ENCODE data around the gene FAM53B. TPM values are rescaled to one million over a fixed set of nuclear protein-coding genes. Genes with fewer than 3 reads are reported as not detected.

FAM53B gene
- total RNA-seq, 2 donors from 2014 or later: 17.1 to 21.1 TPM

- no peak for TF ChIP-seq POLR2A (IDR thresholded peaks at IDR 0.05)
- TF ChIP-seq, protein P1, sequence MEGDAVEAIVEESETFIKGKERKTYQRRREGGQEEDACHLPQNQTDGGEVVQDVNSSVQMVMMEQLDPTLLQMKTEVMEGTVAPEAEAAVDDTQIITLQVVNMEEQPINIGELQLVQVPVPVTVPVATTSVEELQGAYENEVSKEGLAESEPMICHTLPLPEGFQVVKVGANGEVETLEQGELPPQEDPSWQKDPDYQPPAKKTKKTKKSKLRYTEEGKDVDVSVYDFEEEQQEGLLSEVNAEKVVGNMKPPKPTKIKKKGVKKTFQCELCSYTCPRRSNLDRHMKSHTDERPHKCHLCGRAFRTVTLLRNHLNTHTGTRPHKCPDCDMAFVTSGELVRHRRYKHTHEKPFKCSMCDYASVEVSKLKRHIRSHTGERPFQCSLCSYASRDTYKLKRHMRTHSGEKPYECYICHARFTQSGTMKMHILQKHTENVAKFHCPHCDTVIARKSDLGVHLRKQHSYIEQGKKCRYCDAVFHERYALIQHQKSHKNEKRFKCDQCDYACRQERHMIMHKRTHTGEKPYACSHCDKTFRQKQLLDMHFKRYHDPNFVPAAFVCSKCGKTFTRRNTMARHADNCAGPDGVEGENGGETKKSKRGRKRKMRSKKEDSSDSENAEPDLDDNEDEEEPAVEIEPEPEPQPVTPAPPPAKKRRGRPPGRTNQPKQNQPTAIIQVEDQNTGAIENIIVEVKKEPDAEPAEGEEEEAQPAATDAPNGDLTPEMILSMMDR (IDR thresholded peaks at IDR 0.05): no peak
- H3K4me1 ChIP-seq: peaks cover 19% of the 10 kb centered on the region
- H3K27me3 ChIP-seq: no peaks in the 10 kb centered on the region
- no peaks in the 10 kb centered on the region for H3K36me3 ChIP-seq (replicated peaks in 1 of 2; ENCODE audit: insufficient read depth in 1 of 2, low read depth in 2 of 2)
- ATAC-seq (no peak), DNase-seq (no peak)
- no peak overlapping the region for H3K27ac ChIP-seq
- intact Hi-C loops (cut with DNase I): no loop called here
- WGBS, 2 donors: 88 to 97% methylated on average over 3 of the region's 3 CpGs
- H3K4me3 ChIP-seq: no peak overlapping the region
- H3K9me3 ChIP-seq: no peaks in the 10 kb centered on the region
Measured at GRCh38 chr10:124695259-124695658, 48.9 kb downstream of the FAM53B start.

DNA sequence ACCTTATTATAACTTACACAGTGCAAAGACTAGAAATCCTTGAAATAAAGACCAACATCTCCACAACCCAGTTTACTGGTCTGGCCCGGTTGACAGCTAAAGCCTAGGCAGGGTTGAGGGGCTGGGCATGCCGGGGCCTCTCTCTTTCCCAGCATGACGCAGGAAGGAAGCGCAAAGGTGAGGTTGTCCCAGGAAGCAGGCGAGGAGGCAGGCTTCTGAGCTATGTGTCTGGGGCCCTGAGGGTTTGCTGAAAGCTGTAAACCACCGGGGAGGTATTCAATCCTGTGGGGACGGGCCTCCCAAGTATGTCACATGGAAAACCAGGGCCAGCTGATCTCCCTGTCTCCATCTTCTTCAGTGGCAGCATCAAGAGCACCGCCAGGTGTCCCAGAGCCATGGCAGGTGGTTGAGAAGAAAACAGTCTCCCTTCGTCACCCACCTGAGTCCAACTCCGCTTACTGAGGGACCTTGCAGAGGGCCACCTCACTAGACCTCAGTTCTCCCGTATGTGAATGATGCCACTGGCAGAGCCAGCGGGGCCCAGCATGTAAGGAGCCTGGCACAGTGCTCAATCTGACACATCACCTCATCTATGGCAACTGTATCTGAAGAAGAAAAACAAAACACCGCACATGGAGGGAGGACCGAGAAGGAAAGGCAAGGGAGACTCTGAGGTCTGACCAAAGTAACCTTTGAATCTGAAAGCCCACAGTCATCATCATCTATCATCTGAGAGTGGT lies 49.5 kb downstream of the FAM53B start:
- WGBS, 2 donors: 90 to 91% methylated on average over 13 to 14 of the region's 14 CpGs
- no peak for ATAC-seq
- DNase-seq: no peak
- Histone ChIP-seq H3K9me3 (no peaks in the 10 kb centered on the region), H3K4me1 (peaks cover 13% of the 10 kb centered on the region), H3K4me3 (no peak overlapping the region), H3K27ac (peak overlapping the region in 1 of 4 donors; percentile 2), H3K36me3 (replicated peaks in 1 of 2; ENCODE audit: insufficient read depth in 1 of 2, low read depth in 2 of 2) (no peaks in the 10 kb centered on the region), H3K27me3 (no peaks in the 10 kb centered on the region)
- intact Hi-C loops (cut with DNase I): no loop called here
- TF ChIP-seq, protein P1 (IDR thresholded peaks at IDR 0.05): no peak
- TF ChIP-seq POLR2A (IDR thresholded peaks at IDR 0.05): no peak

GRCh38 chr10:124693801-124694416 lies 50.3 kb downstream of the FAM53B start:
- TF ChIP-seq POLR2A (IDR thresholded peaks at IDR 0.05): no peak
- TF ChIP-seq, protein P1 (IDR thresholded peaks at IDR 0.05): no peak
- intact Hi-C loops (cut with DNase I): no loop called here
- ATAC-seq: peak; percentile 67
- Histone ChIP-seq H3K4me3 (no peak overlapping the region), H3K36me3 (replicated peaks in 1 of 2; ENCODE audit: insufficient read depth in 1 of 2, low read depth in 2 of 2) (no peaks in the 10 kb centered on the region), H3K27me3 (no peaks in the 10 kb centered on the region), H3K27ac (peak overlapping the region in 2 of 4 donors; percentile 2 to 40), H3K4me1 (peaks cover 13% of the 10 kb centered on the region), H3K9me3 (no peaks in the 10 kb centered on the region)
- peak; percentile 60 to 80 (median 74) for DNase-seq
- WGBS, 2 donors: 22 to 37% methylated on average over 9 to 10 of the region's 10 CpGs

DNA sequence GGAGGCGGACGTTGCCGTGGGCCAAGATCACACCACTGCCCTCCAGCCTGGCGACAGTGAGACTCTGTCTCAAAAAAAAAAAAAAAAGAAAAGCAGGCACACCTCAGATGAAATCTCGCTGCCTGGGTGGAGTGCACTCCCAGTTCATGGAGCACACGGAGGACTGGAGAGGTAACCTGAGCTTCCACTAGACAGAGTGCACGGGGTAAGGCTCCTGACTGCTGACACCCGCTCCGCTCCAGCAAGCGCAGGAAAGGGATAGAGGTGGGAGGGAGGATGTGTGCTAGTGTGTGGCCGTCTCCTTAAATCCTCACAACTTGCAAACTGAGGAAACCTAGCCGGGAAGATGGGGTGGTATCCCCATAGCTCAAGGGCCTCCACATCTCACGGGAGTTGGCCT lies 50.8 kb downstream of the FAM53B start:
- TF ChIP-seq, protein P1 (IDR thresholded peaks at IDR 0.05): no peak
- TF ChIP-seq POLR2A (IDR thresholded peaks at IDR 0.05): no peak
- peak overlapping the region in 1 of 4 donors; percentile 40 for H3K27ac ChIP-seq
- ATAC-seq: no peak

More for the DNA sequence above, 50.8 kb downstream of the FAM53B start:
- Histone ChIP-seq H3K4me1 (peaks cover 13% of the 10 kb centered on the region), H3K9me3 (no peaks in the 10 kb centered on the region), H3K27me3 (no peaks in the 10 kb centered on the region), H3K36me3 (replicated peaks in 1 of 2; ENCODE audit: insufficient read depth in 1 of 2, low read depth in 2 of 2) (no peaks in the 10 kb centered on the region), H3K4me3 (no peak overlapping the region)
- DNase-seq: no peak
- intact Hi-C loops (cut with DNase I): no loop called here
- 91% methylated on average over 11 to 13 of the region's 13 CpGs for WGBS, 2 donors

Measured in body of pancreas (tissue), 4 donors.